ENCODE results near the gene KREMEN2.

- TF ChIP-seq CTCF (IDR thresholded peaks at IDR 0.05; ENCODE audit: extremely low read depth in 1 of 2, insufficient read depth in 1 of 2, low read depth in 1 of 2, low read length in 2 of 2) (no peak), POLR2A (IDR thresholded peaks at IDR 0.05; ENCODE audit: low read depth, low read length) (no peak)
Observed at GRCh38 chr16:3001316-3001715, 37.2 kb downstream of the KREMEN2 start.

Data from endothelial cell of umbilical vein (primary cell).